Fibroblast of villous mesenchyme (primary cell): Measurements from ENCODE around the gene FRMD4B. TPM values are rescaled to one million over a fixed set of nuclear protein-coding genes. Genes with fewer than 3 reads are reported as not detected.
A peak's percentile ranks its signal among the peaks of the same experiment; 100 is the strongest.
"Not testable (repeated sequence)": the region's sequence is repeated elsewhere in the genome, so short reads cannot be mapped to it uniquely, and the experiment has no call there.

Experiments used
- DNase-seq: peaks from one replicate; pipeline ENCODE4 v3.0.0-alpha.2; 2010; ENCODE audit warnings: low read depth
- H3K4me3 ChIP-seq: 2 replicates; pipeline ENCODE4 v1.5.1; 2011; ENCODE audit warnings: low read depth, mild to moderate bottlenecking, low read length
- CTCF ChIP-seq: IDR thresholded peaks from 2 replicates; pipeline ENCODE4 v1.5.1; 2012; ENCODE audit warnings: low read depth, mild to moderate bottlenecking, low read length; ENCODE audit not compliant: insufficient read depth
- total RNA-seq: library from RNA; depleted of rRNA; stranded (reverse); fragments of >200 nt; gene quantifications from 2 replicates; pipeline ENCODE4 v1.2.3, GENCODE V29; 2012

FRMD4B gene
- total RNA-seq, 1 donor, result under 0.01 TPM

GRCh38 chr3:69272556-69272955, 113.3 kb downstream of the FRMD4B start:
- peak; percentile 64 for DNase-seq
- TF ChIP-seq CTCF, result no peak
- H3K4me3 ChIP-seq, result no peak overlapping the region

GRCh38 chr3:69271098-69271497, 114.8 kb downstream of the FRMD4B start:
- no peak overlapping the region for H3K4me3 ChIP-seq
- DNase-seq, result no peak
- no peak for TF ChIP-seq CTCF

GRCh38 chr3:69266585-69266984, 119.3 kb downstream of the FRMD4B start:
- no peak for DNase-seq
- TF ChIP-seq CTCF, result no peak

GRCh38 chr3:69266071-69266470, 119.8 kb downstream of the FRMD4B start:
- H3K4me3 ChIP-seq, DNase-seq: not testable (repeated sequence)

More at GRCh38 chr3:69266585-69266984, 119.3 kb downstream of the FRMD4B start:
- H3K4me3 ChIP-seq, result no peak overlapping the region

GRCh38 chr3:69260843-69261405, 125.0 kb downstream of the FRMD4B start:
- H3K4me3 ChIP-seq, DNase-seq: not testable (repeated sequence)

GRCh38 chr3:69260216-69260787, 125.6 kb downstream of the FRMD4B start:
- H3K4me3 ChIP-seq, result no peak overlapping the region
- no peak for DNase-seq
- TF ChIP-seq CTCF, result no peak

GRCh38 chr3:69259125-69259524, 126.8 kb downstream of the FRMD4B start:
- no peak for TF ChIP-seq CTCF
- no peak for DNase-seq
- H3K4me3 ChIP-seq, result no peak overlapping the region

- DNase-seq, result no peak
- H3K4me3 ChIP-seq, result no peak overlapping the region
- TF ChIP-seq CTCF, result no peak
Measured at GRCh38 chr3:69255928-69256327, 130.0 kb downstream of the FRMD4B start.
